HG03442 (cell line): ENCODE results near the gene WASF3.
A peak's percentile ranks its signal among the peaks of the same experiment; 100 is the strongest.

ENCODE experiments used
- ATAC-seq: cut with Tn5 transposase; IDR thresholded peaks from one replicate; pipeline ENCODE4 v1.9.1; 2021; ENCODE audit warnings: mild to moderate bottlenecking, moderate library complexity; ENCODE audit not compliant: unreplicated experiment

WASF3 gene

GRCh38 chr13:26544707-26545106 is 12.8 kb upstream of the WASF3 start:
- no peak for ATAC-seq

GRCh38 chr13:26548205-26548765 is 9.2 kb upstream of the WASF3 start:
- no peak for ATAC-seq

- no peak for ATAC-seq
Measured at GRCh38 chr13:26549713-26550112, 7.8 kb upstream of the WASF3 start.

- ATAC-seq = no peak
Measured at GRCh38 chr13:26551255-26551860, 6.1 kb upstream of the WASF3 start.

- ATAC-seq = no peak
Measured at GRCh38 chr13:26555413-26555812, 2.1 kb upstream of the WASF3 start.

- ATAC-seq = no peak
Measured at GRCh38 chr13:26557051-26557392, 461 bp upstream of the WASF3 start.

GRCh38 chr13:26558074-26558805 is 757 bp downstream of the WASF3 start:
- ATAC-seq = peak; percentile 14

- no peak for ATAC-seq
Measured at GRCh38 chr13:26558987-26559386, 1.5 kb downstream of the WASF3 start.

GRCh38 chr13:26560456-26560855 is 3.0 kb downstream of the WASF3 start:
- no peak for ATAC-seq

- no peak for ATAC-seq
Measured at GRCh38 chr13:26561067-26561466, 3.6 kb downstream of the WASF3 start.

GRCh38 chr13:26561651-26562511 is 4.4 kb downstream of the WASF3 start:
- ATAC-seq = no peak

- no peak for ATAC-seq
Measured at GRCh38 chr13:26562512-26562890, 5.0 kb downstream of the WASF3 start.

- ATAC-seq = no peak
Measured at GRCh38 chr13:26563713-26564112, 6.2 kb downstream of the WASF3 start.

GRCh38 chr13:26568132-26568815 is 10.8 kb downstream of the WASF3 start:
- ATAC-seq = no peak

GRCh38 chr13:26571518-26571917 is 14.0 kb downstream of the WASF3 start:
- no peak for ATAC-seq

- ATAC-seq = no peak
Measured at GRCh38 chr13:26575244-26575643, 17.8 kb downstream of the WASF3 start.

GRCh38 chr13:26579580-26579979 is 22.1 kb downstream of the WASF3 start:
- ATAC-seq = no peak

- ATAC-seq = no peak
Measured at GRCh38 chr13:26583662-26584061, 26.2 kb downstream of the WASF3 start.

- no peak for ATAC-seq
Measured at GRCh38 chr13:26584713-26585112, 27.2 kb downstream of the WASF3 start.

- no peak for ATAC-seq
Measured at GRCh38 chr13:26585136-26585535, 27.7 kb downstream of the WASF3 start.

- ATAC-seq = no peak
Measured at GRCh38 chr13:26587251-26587650, 29.8 kb downstream of the WASF3 start.
